Measurements from ENCODE around the gene BCL2.

- no peak for TF ChIP-seq POLR2A (IDR thresholded peaks at IDR 0.05)
- TF ChIP-seq, protein P1, sequence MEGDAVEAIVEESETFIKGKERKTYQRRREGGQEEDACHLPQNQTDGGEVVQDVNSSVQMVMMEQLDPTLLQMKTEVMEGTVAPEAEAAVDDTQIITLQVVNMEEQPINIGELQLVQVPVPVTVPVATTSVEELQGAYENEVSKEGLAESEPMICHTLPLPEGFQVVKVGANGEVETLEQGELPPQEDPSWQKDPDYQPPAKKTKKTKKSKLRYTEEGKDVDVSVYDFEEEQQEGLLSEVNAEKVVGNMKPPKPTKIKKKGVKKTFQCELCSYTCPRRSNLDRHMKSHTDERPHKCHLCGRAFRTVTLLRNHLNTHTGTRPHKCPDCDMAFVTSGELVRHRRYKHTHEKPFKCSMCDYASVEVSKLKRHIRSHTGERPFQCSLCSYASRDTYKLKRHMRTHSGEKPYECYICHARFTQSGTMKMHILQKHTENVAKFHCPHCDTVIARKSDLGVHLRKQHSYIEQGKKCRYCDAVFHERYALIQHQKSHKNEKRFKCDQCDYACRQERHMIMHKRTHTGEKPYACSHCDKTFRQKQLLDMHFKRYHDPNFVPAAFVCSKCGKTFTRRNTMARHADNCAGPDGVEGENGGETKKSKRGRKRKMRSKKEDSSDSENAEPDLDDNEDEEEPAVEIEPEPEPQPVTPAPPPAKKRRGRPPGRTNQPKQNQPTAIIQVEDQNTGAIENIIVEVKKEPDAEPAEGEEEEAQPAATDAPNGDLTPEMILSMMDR (IDR thresholded peaks at IDR 0.05) = no peak
Measured at GRCh38 chr18:63322206-63322605, 2.6 kb upstream of the BCL2 start.
